SK-N-SH (cell line): Measurements from ENCODE around the gene FBXO10. TPM values are rescaled to one million over a fixed set of nuclear protein-coding genes. Genes with fewer than 3 reads are reported as not detected.

Source experiments
- CTCF ChIA-PET: fragments of 300-600, 350-600 bp; formaldehyde crosslinking; extraction: SDS; loops from one replicate; lab custom pipeline; 2021; lab: Yijun Ruan, JAX
- POLR2A ChIA-PET: fragments of 350-600 bp; sonication (Branson Sonifier 250); formaldehyde crosslinking; extraction: SDS; loops from one replicate; lab custom pipeline; 2020; ENCODE audit warnings: antibody characterized with exemption, inconsistent platforms; lab: Yijun Ruan, JAX
- DNase-seq: peaks from one replicate; pipeline ENCODE4 v3.0.0; 2012
- H2AFZ ChIP-seq: fragments of 200-600 bp; sonication (generic); 2 replicates; pipeline ENCODE4 v1.8.1; 2016; ENCODE audit warnings: antibody characterized with exemption, mild to moderate bottlenecking, low read depth
- H3F3A ChIP-seq: fragments of 200-600 bp; sonication (generic); replicated peaks from 2 replicates; pipeline ENCODE3; 2016; ENCODE audit warnings: antibody characterized with exemption, mild to moderate bottlenecking; ENCODE audit not compliant: insufficient read depth
- H3K27ac ChIP-seq, 2 experiments: fragments of 200-500 bp in 1 of 2; fragments of 200-600 bp in 1 of 2; sonication (Bioruptor generic) in 1 of 2; sonication (generic), shearing (Covaris generic) in 1 of 2; 2 replicates each; pipeline versions ENCODE4 v1.5.1 to v1.6.1; 2014 to 2016; ENCODE audit warnings: low read depth in 2 of 2, inconsistent platforms in 1 of 2, low read length in 1 of 2, mild to moderate bottlenecking in 1 of 2, mixed read lengths in 1 of 2
- H3K27me3 ChIP-seq: fragments of 200-600 bp; sonication (generic), shearing (Covaris generic); 2 replicates; pipeline ENCODE4 v1.6.1; 2016; ENCODE audit warnings: mixed run types; ENCODE audit not compliant: insufficient read depth
- H3K36me3 ChIP-seq, 2 experiments: fragments of 200-500 bp in 1 of 2; fragments of 200-600 bp in 1 of 2; sonication (Bioruptor generic) in 1 of 2; sonication (generic) in 1 of 2; replicated peaks in 1 of 2; 2 replicates each; pipeline versions ENCODE3 to v1.5.1; 2014 to 2016; ENCODE audit warnings: low read length in 1 of 2, mild to moderate bottlenecking in 1 of 2; ENCODE audit not compliant: insufficient read depth in 2 of 2, control insufficient read depth in 1 of 2
- H3K4me1 ChIP-seq, 2 experiments: fragments of 200-500 bp in 1 of 2; fragments of 200-600 bp in 1 of 2; sonication (Bioruptor generic) in 1 of 2; sonication (generic), shearing (Covaris generic) in 1 of 2; 2 replicates each; pipeline versions ENCODE4 v1.5.1 to v1.6.1; 2014 to 2016; ENCODE audit warnings: low read depth in 1 of 2, low read length in 1 of 2, mixed run types in 1 of 2; ENCODE audit not compliant: insufficient read depth in 2 of 2, control insufficient read depth in 1 of 2
- H3K4me2 ChIP-seq: fragments of 200-600 bp; sonication (generic), shearing (Covaris generic); 2 replicates; pipeline ENCODE4 v1.6.1; 2017; ENCODE audit warnings: mixed run types
- H3K4me3 ChIP-seq, 2 experiments: fragments of 200-500 bp in 1 of 2; fragments of 200-600 bp in 1 of 2; sonication (Bioruptor generic) in 1 of 2; sonication (generic), shearing (Covaris generic) in 1 of 2; 2 replicates each; pipeline versions ENCODE4 v1.5.1 to v1.8.1; 2014 to 2016; ENCODE audit warnings: low read depth in 2 of 2, inconsistent platforms in 1 of 2, low read length in 1 of 2, mild to moderate bottlenecking in 1 of 2, mixed read lengths in 1 of 2, moderate library complexity in 1 of 2
- H3K79me2 ChIP-seq: fragments of 200-600 bp; sonication (generic); 2 replicates; pipeline ENCODE4 v1.8.1; 2017; ENCODE audit warnings: mild to moderate bottlenecking; ENCODE audit not compliant: insufficient read depth
- H3K9ac ChIP-seq: fragments of 200-600 bp; sonication (generic); 2 replicates; pipeline ENCODE4 v1.6.1; 2017; ENCODE audit warnings: mixed run types
- H3K9me2 ChIP-seq: fragments of 200-600 bp; sonication (generic); 2 replicates; pipeline ENCODE4 v1.6.1; 2017; ENCODE audit warnings: mixed run types
- H3K9me3 ChIP-seq: fragments of 200-600 bp; sonication (generic); 2 replicates; pipeline ENCODE4 v1.6.1; 2017; ENCODE audit warnings: mixed run types, mild to moderate bottlenecking, moderate library complexity
- H4K20me1 ChIP-seq: fragments of 200-600 bp; sonication (generic); 2 replicates; pipeline ENCODE4 v1.6.1; 2017; ENCODE audit warnings: mild to moderate bottlenecking, mixed run types; ENCODE audit not compliant: insufficient read depth
- CHD2 ChIP-seq: fragments of 150-350 bp; IDR thresholded peaks from 2 replicates; pipeline ENCODE4 v1.6.1; 2018; ENCODE audit warnings: low read length; ENCODE audit not compliant: partially characterized antibody
- EP300 ChIP-seq, 2 experiments: IDR thresholded peaks; 2 replicates each; pipeline versions ENCODE4 v1.4.0 to v1.6.1; 2012; ENCODE audit warnings: borderline replicate concordance in 1 of 2, low read depth in 1 of 2, low read length in 1 of 2
- FOSL2 ChIP-seq: IDR thresholded peaks from 2 replicates; pipeline ENCODE4 v1.4.0; 2012; ENCODE audit warnings: low read depth, mild to moderate bottlenecking, moderate library complexity, borderline replicate concordance
- JUND ChIP-seq: IDR thresholded peaks from 2 replicates; pipeline ENCODE4 v1.4.0; 2012
- NRF1 ChIP-seq: IDR thresholded peaks from 2 replicates; pipeline ENCODE4 v1.6.1; 2012; ENCODE audit warnings: low read depth, mild to moderate bottlenecking, low read length
- POLR2AphosphoS5 ChIP-seq: IDR thresholded peaks from 2 replicates; pipeline ENCODE4 v1.6.1; 2012; ENCODE audit warnings: low read depth, low read length
- RCOR1 ChIP-seq: fragments of 150-350 bp; IDR thresholded peaks from 2 replicates; pipeline ENCODE4 v1.6.1; 2017; ENCODE audit warnings: antibody characterized with exemption, low read length
- REST ChIP-seq: IDR thresholded peaks from 2 replicates; pipeline ENCODE4 v1.6.1; 2012; ENCODE audit warnings: mild to moderate bottlenecking, low read depth, low read length, moderate library complexity
- RXRA ChIP-seq: IDR thresholded peaks from 2 replicates; pipeline ENCODE4 v1.4.0; 2012; ENCODE audit warnings: low read depth, mild to moderate bottlenecking, borderline replicate concordance
- TAF1 ChIP-seq: IDR thresholded peaks from 2 replicates; pipeline ENCODE4 v1.6.1; 2012; ENCODE audit warnings: low read depth, mild to moderate bottlenecking, low read length, moderate library complexity, borderline replicate concordance
- TCF12 ChIP-seq: IDR thresholded peaks from 2 replicates; pipeline ENCODE4 v1.4.0; 2012
- WGBS: methylation state at CpG from one replicate; pipeline ENCODE4 v1.1.6; 2017; ENCODE audit warnings: low lambda C conversion rate; 5-methylcytosine and 5-hydroxymethylcytosine counted together
- polyA plus RNA-seq, 3 experiments: library from polyadenylated mRNA; depleted of rRNA; stranded (reverse); fragments of >200 nt; gene quantifications; 2 replicates each; pipeline ENCODE4 v1.2.3, GENCODE V29; 2012

The FBXO10 gene
- polyA plus RNA-seq, 1 of the 3 experiments (the other 2 are of a cell fraction), result 10.1 TPM

- Histone ChIP-seq H3F3A (peaks cover 2% of the 10 kb centered on the region), H3K27me3 (no peaks in the 10 kb centered on the region), H3K4me3 (no peak overlapping the region), H3K9me2 (no peaks in the 10 kb centered on the region), H3K4me2 (no peak overlapping the region), H4K20me1 (no peaks in the 10 kb centered on the region), H3K9me3 (no peaks in the 10 kb centered on the region), H3K9ac (no peak overlapping the region), H3K79me2 (no peaks in the 10 kb centered on the region), H3K36me3 (peaks cover 0 to 31% of the 10 kb centered on the region in 2 experiments), H3K27ac (no peak overlapping the region), H2AFZ (no peak overlapping the region), H3K4me1 (no peaks in the 10 kb centered on the region)
- CTCF ChIA-PET, result interaction anchor here (0.7 to 1.0 kb wide), 4 partner anchors 9 to 86 kb away, joined by 3 to 4 read pairs (median 4); no protein-coding TSS in a partner anchor
- POLR2A ChIA-PET, result interaction anchor here (0.6 to 1.1 kb wide), 3 partner anchors 23 to 83 kb away, joined by 3 to 4 read pairs (median 3); partner anchors contain the start of gene POLR1E
- DNase-seq, result no peak
- 95% methylated on average over 3 of the region's 3 CpGs for WGBS
- TF ChIP-seq TAF1 (no peak), RCOR1 (no peak), NRF1 (no peak), JUND (no peak), RXRA (no peak), EP300 (IDR thresholded peaks at IDR 0.05; ENCODE audit: borderline replicate concordance in 1 of 2, low read depth in 1 of 2, low read length in 1 of 2) (no peak), REST (no peak), CHD2 (no peak), TCF12 (no peak)
Measured at GRCh38 chr9:37508834-37509206, 67.4 kb downstream of the FBXO10 start.

GRCh38 chr9:37508135-37508833, 67.9 kb downstream of the FBXO10 start:
- Histone ChIP-seq H3K9me2 (no peaks in the 10 kb centered on the region), H3K4me1 (no peaks in the 10 kb centered on the region), H3K36me3 (peaks cover 1 to 36% of the 10 kb centered on the region in 2 experiments), H3K27ac (no peak overlapping the region), H3K27me3 (no peaks in the 10 kb centered on the region), H3K9me3 (no peaks in the 10 kb centered on the region), H3K9ac (no peak overlapping the region), H3K4me2 (no peak overlapping the region), H3K4me3 (no peak overlapping the region), H2AFZ (no peak overlapping the region), H3F3A (peaks cover 2% of the 10 kb centered on the region), H4K20me1 (no peaks in the 10 kb centered on the region), H3K79me2 (no peaks in the 10 kb centered on the region)
- ChIA-PET CTCF (interaction anchor here (0.9 kb wide), 1 partner anchor 10 kb away, joined by 3 read pairs; no protein-coding TSS in a partner anchor), POLR2A (interaction anchor here (0.6 kb wide), 1 partner anchor 26 kb away, joined by 3 read pairs; no protein-coding TSS in a partner anchor)
- 98% methylated on average over 4 of the region's 5 CpGs for WGBS
- DNase-seq, result no peak
- TF ChIP-seq POLR2AphosphoS5 (0 out of 2 replicates have a peak, but pooled peaks have one; percentile 3), FOSL2 (no peak)
